GM12873 (cell line): ENCODE measurements around the gene SCNN1G.

Experiments used
- TF ChIP-seq, protein P1 (sequence below): IDR thresholded peaks from 2 replicates; pipeline ENCODE4 v1.5.1; 2012; ENCODE audit warnings: low read depth, mild to moderate bottlenecking, moderate library complexity, low read length, control low read depth; ENCODE audit not compliant: insufficient read depth; ENCODE audit errors: missing control alignments

Gene SCNN1G

GRCh38 chr16:23186171-23186570 lies 3.6 kb downstream of the SCNN1G start:
- TF ChIP-seq, protein P1, sequence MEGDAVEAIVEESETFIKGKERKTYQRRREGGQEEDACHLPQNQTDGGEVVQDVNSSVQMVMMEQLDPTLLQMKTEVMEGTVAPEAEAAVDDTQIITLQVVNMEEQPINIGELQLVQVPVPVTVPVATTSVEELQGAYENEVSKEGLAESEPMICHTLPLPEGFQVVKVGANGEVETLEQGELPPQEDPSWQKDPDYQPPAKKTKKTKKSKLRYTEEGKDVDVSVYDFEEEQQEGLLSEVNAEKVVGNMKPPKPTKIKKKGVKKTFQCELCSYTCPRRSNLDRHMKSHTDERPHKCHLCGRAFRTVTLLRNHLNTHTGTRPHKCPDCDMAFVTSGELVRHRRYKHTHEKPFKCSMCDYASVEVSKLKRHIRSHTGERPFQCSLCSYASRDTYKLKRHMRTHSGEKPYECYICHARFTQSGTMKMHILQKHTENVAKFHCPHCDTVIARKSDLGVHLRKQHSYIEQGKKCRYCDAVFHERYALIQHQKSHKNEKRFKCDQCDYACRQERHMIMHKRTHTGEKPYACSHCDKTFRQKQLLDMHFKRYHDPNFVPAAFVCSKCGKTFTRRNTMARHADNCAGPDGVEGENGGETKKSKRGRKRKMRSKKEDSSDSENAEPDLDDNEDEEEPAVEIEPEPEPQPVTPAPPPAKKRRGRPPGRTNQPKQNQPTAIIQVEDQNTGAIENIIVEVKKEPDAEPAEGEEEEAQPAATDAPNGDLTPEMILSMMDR, result no peak

DNA sequence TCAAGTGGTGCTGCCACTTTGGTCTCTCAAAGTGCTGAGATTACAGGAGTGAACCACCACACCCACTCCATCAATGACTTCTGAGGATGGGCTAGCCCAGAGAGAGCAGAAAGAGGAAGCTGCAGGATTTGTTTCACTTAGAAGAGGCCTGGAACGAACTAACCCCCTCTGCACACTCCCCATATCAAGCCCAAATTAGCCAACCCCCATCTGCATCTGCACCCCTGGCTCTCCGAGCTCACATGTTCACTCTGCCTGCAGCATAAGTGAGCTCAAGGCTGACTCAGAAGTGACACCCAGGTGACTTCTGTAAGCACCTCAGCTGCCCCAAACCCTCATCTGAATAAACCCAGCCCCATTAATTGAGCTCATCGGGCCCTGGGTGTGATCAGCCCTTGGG lies 4.8 kb downstream of the SCNN1G start:
- TF ChIP-seq, protein P1, result no peak

- TF ChIP-seq, protein P1, result no peak
These were observed 6.4 kb downstream of the SCNN1G start for GRCh38 chr16:23188911-23189310.

DNA sequence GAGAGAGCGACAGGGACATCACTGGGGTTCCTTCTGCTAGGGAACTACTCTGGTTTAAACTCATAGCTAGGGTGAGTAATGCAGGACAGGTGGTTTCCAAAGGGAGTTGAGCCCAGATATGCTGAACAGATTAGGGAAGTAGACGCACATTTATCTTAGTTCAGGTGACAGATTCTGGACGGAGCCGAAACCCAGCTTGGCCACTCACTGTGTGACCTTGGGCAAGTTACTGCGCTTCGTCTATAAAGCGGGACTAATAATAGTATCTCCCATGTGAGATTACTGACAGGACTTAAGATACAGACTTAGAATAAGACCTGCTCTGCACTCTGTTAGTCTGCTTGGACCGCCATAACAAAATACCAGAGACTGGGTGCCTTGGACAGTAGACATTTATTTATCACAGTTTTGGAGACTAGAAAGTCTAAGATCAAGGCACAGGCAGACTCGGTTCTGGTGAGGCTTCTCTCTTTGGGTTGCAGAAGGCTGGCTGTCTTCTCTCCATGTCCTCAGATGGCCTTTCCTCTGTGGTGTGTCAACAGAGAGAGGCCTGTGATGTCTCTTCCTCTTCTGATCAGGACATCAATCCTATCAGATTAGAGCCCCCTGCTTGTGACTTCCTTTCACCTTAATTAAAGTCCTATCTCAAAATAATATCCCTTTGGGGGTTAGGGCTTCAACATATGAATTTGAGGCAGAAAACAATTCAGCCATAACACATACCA lies 12.1 kb downstream of the SCNN1G start:
- TF ChIP-seq, protein P1, result no peak

GRCh38 chr16:23195366-23195978 lies 12.9 kb downstream of the SCNN1G start:
- TF ChIP-seq, protein P1, result no peak

GRCh38 chr16:23196539-23196938 lies 14.0 kb downstream of the SCNN1G start:
- TF ChIP-seq, protein P1, result no peak

GRCh38 chr16:23202166-23202565 lies 19.6 kb downstream of the SCNN1G start:
- TF ChIP-seq, protein P1, result no peak
